Measurements from ENCODE around the gene HOXB9.

Gene HOXB9

DNA sequence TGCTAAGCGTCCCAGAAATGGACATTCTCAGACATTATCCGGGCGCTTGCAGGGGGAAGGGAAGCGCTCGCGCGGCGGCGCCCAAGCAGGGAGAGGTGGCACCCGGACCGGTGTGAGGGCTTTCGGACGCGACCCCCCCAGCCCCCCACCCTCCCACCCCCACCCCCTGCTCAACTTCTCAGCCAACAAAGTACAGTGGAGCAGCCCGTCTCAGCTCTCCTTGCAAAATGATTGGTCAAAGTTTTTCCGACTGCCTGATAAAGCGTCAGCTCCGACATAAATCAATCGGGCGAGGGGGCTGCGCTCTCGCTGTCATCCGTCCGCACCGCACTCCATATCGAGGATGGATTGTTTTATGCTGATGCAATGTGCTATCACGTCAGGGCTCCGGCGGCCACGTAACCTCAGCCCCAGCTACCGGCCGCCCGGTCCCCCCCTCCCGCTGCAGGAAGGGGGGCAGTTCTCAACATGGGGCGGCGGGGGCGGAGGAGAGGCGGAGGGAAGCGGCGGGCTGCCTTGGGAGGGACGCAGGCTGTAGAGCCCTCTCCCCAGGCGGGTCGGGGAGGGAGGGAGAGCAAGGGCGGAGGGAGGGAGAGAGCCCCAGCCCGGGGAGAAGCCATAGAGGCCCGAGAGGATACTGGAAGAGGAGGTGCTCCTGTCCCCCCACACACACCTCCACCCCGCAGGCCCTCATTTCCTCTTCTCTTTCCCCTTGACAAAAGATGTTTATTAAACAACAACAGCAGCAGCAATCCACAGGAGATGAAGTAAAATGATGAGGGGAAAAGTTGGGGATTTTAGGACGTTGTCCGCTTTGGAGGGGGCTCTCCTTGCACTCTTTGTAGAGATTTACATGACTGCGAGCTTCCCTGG, at the start of gene HOXB9:
Gene HOXB9 (minus strand): TSS at position 114 of the 873 bp plus-strand sequence. CDS start 89 bp downstream, at position 25.
- in situ Hi-C loops (cut with MboI; ENCODE audit: low sequenced_read_pairs), result no loop called here

- in situ Hi-C loops (cut with MboI; ENCODE audit: low sequenced_read_pairs), result no loop called here
Observed at GRCh38 chr17:48672340-48672739, 46.2 kb upstream of the HOXB9 start.

DNA sequence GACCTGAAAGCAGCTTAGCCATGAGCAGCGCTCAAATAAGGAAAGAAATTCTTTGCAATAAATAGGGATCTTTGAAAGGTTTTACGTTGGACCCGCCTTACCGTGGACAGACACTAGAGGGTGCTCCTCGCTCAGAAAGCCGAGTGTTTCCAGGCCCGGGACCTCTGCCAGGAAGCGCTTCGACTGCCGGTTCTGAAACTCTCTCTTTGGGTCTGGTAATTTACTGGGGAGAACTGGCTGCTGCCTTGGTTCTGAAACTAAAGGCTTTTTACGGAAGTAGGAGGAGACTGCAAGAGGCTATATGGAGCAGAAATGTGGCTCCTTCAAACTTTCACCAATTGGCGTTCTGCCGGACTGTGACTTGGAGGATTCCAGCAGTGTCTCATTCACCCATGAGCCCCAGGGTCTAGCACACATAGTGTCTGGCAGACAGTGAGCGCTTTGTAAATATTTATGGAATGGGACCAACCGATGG, 45.6 kb upstream of the HOXB9 start:
- in situ Hi-C loops (cut with MboI; ENCODE audit: low sequenced_read_pairs), result no loop called here

- in situ Hi-C loops (cut with MboI; ENCODE audit: low sequenced_read_pairs), result no loop called here
Observed at GRCh38 chr17:48663134-48663924, 37.2 kb upstream of the HOXB9 start.

DNA sequence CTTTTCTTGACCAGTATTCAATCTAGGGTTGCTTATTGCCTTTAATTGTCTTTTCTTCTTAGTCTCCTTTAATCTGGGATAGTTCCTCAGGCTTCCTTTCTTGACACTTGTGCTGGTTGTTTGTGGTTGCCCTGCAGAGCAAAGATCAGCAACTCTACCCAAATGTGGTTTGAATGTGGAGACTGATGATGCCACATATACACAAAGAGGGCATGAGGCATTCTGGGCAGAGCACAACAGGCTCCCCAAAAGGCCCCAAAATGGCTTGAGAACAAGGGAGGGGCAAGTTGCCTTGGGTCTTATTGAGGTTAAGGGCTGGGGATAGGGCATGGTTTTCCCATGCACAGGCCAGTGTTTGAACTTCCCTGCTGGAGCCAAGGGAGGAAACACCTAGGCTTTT, 29.8 kb upstream of the HOXB9 start:
- in situ Hi-C loops (cut with MboI; ENCODE audit: low sequenced_read_pairs), result no loop called here

DNA sequence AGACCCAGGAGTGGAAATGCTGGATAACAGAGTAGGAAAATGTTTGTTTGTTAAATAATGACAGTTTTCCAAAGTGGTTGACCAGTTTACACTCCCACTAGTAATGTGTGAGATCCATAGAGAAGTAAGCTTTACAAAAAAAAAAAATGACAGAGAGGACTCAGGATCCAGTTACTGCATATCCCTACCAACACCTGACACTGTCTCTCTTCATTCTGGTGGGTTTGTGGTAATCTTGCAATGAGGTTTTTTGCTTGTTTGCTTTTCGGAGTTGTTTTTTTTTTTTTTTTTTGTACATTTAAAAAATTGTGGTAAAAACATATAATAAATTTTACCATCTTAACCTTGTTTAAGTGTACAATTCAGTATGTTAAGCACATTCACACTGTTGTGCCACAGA, 23.6 kb upstream of the HOXB9 start:
- in situ Hi-C loops (cut with MboI; ENCODE audit: low sequenced_read_pairs), result no loop called here

GRCh38 chr17:48647963-48648245, 21.7 kb upstream of the HOXB9 start:
- in situ Hi-C loops (cut with MboI; ENCODE audit: low sequenced_read_pairs), result no loop called here

GRCh38 chr17:48647103-48647962, 21.2 kb upstream of the HOXB9 start:
- in situ Hi-C loops (cut with MboI; ENCODE audit: low sequenced_read_pairs), result no loop called here

GRCh38 chr17:48646183-48647102, 20.3 kb upstream of the HOXB9 start:
- in situ Hi-C loops (cut with MboI; ENCODE audit: low sequenced_read_pairs), result no loop called here

GRCh38 chr17:48645639-48646182, 19.6 kb upstream of the HOXB9 start:
- in situ Hi-C loops (cut with MboI; ENCODE audit: low sequenced_read_pairs), result no loop called here

DNA sequence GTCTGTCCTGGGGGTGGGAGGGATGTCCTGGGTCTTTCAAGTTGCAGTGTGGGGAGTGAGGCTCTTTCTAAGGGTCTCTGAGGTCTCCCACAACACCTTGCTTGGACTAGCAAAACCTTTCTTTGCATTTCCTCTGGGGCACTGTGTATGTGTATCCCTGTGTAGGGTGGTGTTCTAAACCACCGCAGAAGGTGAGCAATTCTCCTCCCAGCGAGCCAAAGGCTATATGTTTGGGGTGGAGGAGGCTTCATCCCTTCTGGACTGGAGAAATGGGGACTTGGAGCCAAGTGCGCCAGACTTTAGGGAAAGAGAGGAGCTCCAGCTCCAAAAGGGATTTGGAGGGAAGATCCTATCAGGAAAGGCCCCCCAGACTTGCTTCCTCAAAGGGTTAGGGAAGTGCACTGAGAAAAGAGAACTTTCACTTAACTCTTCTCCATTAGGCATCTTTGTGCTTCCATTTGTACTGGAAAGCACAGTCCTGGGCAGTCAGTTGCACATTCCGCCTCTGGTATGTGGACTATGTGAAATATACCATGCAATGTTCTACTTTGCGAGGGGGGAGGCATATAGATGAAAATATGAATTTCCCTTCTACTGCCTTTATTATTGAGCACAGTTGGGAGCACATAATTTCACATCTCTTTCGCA, 18.9 kb upstream of the HOXB9 start:
- in situ Hi-C loops (cut with MboI; ENCODE audit: low sequenced_read_pairs), result no loop called here

- in situ Hi-C loops (cut with MboI; ENCODE audit: low sequenced_read_pairs), result no loop called here
Observed at GRCh38 chr17:48644159-48644558, 18.0 kb upstream of the HOXB9 start.

DNA sequence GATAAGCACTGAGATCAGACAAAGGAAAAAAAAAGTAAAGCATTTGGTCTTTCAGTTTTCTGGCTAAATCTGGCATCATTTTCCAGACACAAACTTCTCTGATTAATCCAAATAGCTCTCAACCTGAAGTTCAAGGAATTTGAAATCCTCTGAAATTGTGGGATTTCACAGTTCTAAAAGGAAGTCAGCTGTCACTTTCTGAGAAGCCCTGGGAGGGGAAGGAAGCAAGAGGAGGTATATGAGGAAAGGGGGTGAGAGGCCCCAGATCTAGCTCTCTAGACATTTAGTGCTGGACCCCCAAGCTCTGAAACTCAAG, 17.5 kb upstream of the HOXB9 start:
- in situ Hi-C loops (cut with MboI; ENCODE audit: low sequenced_read_pairs), result no loop called here

DNA sequence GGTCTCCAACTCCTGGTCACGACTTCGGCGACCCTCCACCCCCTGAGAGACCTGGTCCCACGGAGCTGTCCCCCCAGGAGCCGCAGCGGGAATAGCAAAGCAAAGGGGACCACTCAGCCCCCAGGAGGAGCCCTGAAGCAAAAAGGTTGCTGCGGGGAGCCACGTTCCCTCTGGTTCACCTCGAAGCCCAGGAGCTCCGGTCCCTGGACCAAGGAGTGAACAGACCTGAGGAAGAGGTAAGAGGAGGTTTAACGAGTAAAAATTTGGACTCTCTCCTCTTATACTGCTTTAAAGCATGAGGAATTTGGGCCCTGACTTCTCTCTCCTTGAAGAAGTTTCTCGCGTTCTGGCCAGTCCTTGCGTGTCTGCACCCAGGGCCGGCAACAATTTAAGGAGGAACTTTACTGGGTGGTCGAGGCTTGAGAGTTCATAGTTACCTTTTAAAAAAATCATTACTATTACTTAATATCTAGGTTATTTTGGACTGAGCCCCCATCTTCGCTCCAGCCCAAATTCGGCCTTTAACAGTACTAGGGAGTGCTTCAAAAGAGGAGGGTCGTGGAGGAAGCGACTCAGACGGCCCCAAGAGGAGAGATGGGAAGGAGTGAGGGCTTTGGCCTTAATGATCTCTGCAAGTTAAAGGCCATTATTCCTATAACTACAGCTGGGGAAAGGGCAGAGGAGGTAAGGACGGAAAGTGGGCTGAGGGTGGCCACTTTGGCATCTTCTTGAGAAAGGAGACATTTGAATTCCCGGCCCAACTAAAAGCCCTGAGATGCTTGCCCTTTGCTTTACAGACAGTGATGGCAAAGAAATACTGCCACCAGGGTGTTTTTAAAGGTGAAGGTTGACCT, 16.9 kb upstream of the HOXB9 start:
- in situ Hi-C loops (cut with MboI; ENCODE audit: low sequenced_read_pairs), result no loop called here

- in situ Hi-C loops (cut with MboI; ENCODE audit: low sequenced_read_pairs), result no loop called here
Observed at GRCh38 chr17:48642059-48642842, 16.1 kb upstream of the HOXB9 start.

GRCh38 chr17:48641541-48642058, 15.4 kb upstream of the HOXB9 start:
- in situ Hi-C loops (cut with MboI; ENCODE audit: low sequenced_read_pairs), result no loop called here

- in situ Hi-C loops (cut with MboI; ENCODE audit: low sequenced_read_pairs), result no loop called here
Observed at GRCh38 chr17:48640858-48641180, 14.7 kb upstream of the HOXB9 start.
